ENCODE measurements around the gene FASTKD2.

Gene FASTKD2

DNA sequence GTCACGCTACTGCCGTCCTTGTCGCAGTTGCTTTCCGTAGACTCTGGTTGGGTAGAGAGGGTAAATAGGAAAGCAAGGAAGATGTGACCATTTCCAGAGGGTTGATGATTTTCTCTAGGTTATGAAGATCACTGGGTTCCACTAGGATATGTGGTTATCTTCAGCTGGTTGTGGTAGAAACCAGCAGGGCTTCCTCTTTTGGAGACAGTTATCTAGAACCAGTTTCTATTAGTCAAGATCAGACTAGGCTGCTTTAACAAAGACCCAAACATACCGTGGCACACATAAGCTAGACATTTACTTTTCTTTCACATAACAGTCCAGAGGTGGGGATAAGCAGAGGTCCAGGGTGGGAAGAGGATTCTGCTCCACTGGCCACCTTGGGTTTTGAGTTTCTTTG is 59.6 kb downstream of the FASTKD2 start:
- Histone ChIP-seq H3F3A (ENCODE audit: low read depth) (no peaks in the 10 kb centered on the region), H4K20me1 (ENCODE audit: insufficient read depth, low read length, poor library complexity, severe bottlenecking) (no peaks in the 10 kb centered on the region), H3K4me1 (ENCODE audit: insufficient read depth, low read length, poor library complexity, severe bottlenecking) (peaks cover 15% of the 10 kb centered on the region), H3K9me2 (replicated peaks; ENCODE audit: low read depth, low read length) (no peaks in the 10 kb centered on the region), H3K9ac (ENCODE audit: low read depth, low read length, poor library complexity, severe bottlenecking) (no peak overlapping the region), H2AFZ (ENCODE audit: low read length) (0 out of 2 replicates have a peak overlapping the region, but pooled peaks have one; percentile 10), H3K27me3 (ENCODE audit: insufficient read depth, low read length, poor library complexity, severe bottlenecking) (no peaks in the 10 kb centered on the region), H3K4me2 (ENCODE audit: low read depth, low read length, poor library complexity, severe bottlenecking) (no peak overlapping the region), H3K79me2 (ENCODE audit: insufficient read depth, low read length) (no peaks in the 10 kb centered on the region), H3K36me3 (ENCODE audit: insufficient read depth, low read length) (no peaks in the 10 kb centered on the region), H3K9me3 (ENCODE audit: insufficient read depth, low read depth, low read length) (no peaks in the 10 kb centered on the region), H3K4me3 (ENCODE audit: low read length, poor library complexity, severe bottlenecking) (no peak overlapping the region)
- TF ChIP-seq, protein P1, sequence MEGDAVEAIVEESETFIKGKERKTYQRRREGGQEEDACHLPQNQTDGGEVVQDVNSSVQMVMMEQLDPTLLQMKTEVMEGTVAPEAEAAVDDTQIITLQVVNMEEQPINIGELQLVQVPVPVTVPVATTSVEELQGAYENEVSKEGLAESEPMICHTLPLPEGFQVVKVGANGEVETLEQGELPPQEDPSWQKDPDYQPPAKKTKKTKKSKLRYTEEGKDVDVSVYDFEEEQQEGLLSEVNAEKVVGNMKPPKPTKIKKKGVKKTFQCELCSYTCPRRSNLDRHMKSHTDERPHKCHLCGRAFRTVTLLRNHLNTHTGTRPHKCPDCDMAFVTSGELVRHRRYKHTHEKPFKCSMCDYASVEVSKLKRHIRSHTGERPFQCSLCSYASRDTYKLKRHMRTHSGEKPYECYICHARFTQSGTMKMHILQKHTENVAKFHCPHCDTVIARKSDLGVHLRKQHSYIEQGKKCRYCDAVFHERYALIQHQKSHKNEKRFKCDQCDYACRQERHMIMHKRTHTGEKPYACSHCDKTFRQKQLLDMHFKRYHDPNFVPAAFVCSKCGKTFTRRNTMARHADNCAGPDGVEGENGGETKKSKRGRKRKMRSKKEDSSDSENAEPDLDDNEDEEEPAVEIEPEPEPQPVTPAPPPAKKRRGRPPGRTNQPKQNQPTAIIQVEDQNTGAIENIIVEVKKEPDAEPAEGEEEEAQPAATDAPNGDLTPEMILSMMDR (conservative IDR thresholded peaks at IDR 0.05; ENCODE audit: low read length): no peak
- no peak for TF ChIP-seq EZH2phosphoT487 (IDR thresholded peaks at IDR 0.05; ENCODE audit: borderline replicate concordance)

DNA sequence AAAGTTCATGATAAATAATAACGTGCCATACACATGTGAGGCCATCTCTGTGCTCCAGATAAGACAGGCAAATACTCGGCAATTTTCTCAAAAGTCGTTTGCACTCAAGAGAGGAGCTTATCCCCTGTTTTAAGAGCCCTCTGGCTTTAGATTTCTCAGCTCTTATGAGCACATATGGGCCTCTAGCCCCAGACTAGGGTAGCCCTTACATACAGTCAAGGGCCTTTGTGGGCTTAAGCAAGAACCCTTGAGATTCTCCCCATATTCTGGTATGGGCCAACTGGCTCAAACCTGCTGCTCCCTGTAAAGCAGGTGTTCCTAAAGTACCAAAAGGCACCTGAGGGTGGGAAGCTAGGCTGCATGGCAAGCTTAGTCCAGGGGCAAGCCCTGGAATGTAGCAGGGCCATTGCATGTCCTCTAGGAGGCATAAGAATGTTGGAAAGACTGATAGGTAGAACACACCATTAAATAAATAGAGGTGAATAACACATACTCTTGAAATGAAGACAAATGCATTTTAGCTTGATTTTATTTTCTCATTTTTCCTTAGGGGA is 66.1 kb downstream of the FASTKD2 start:
- no peaks in the 10 kb centered on the region for H3F3A ChIP-seq (ENCODE audit: low read depth)
- H3K9ac ChIP-seq (ENCODE audit: low read depth, low read length, poor library complexity, severe bottlenecking): no peak overlapping the region
- H3K36me3 ChIP-seq (ENCODE audit: insufficient read depth, low read length): no peaks in the 10 kb centered on the region
- no peaks in the 10 kb centered on the region; the same call in 1 of the 2 replicates for H3K9me3 ChIP-seq (ENCODE audit: insufficient read depth, low read depth, low read length)
- no peaks in the 10 kb centered on the region for H3K27me3 ChIP-seq (ENCODE audit: insufficient read depth, low read length, poor library complexity, severe bottlenecking)
- H3K4me2 ChIP-seq (ENCODE audit: low read depth, low read length, poor library complexity, severe bottlenecking): no peak overlapping the region
- no peaks in the 10 kb centered on the region for H3K4me1 ChIP-seq (ENCODE audit: insufficient read depth, low read length, poor library complexity, severe bottlenecking)
- TF ChIP-seq, protein P1 (conservative IDR thresholded peaks at IDR 0.05; ENCODE audit: low read length): peak; percentile 24; the same call in 1 of the 2 replicates
- no peak for TF ChIP-seq EZH2phosphoT487 (IDR thresholded peaks at IDR 0.05; ENCODE audit: borderline replicate concordance)
- H3K4me3 ChIP-seq (ENCODE audit: low read length, poor library complexity, severe bottlenecking): no peak overlapping the region
- H3K79me2 ChIP-seq (ENCODE audit: insufficient read depth, low read length): no peaks in the 10 kb centered on the region
- no peaks in the 10 kb centered on the region for H4K20me1 ChIP-seq (ENCODE audit: insufficient read depth, low read length, poor library complexity, severe bottlenecking)
- no peaks in the 10 kb centered on the region for H3K9me2 ChIP-seq (replicated peaks; ENCODE audit: low read depth, low read length)
- no peak overlapping the region for H2AFZ ChIP-seq (ENCODE audit: low read length)

DNA sequence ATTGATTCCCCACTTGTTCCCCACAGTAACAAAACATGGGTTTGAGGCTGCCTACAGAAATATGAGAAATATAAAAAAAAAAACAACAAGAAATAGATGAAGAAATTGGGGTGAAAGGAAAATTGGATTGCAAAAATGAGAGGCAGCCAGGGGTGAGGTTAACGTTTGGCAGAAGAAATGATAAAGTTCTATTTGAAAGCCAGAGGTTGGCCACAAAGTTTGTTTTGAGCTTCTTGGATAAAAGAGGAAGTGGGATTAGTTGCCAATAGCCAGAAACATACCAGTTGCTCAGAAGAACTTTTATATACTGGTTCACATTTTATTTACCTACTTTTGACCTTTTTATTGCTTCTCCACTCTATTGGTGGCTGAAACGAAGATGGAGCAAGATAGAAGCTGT is 67.5 kb downstream of the FASTKD2 start:
- H3K9me2 ChIP-seq (replicated peaks; ENCODE audit: low read depth, low read length): no peaks in the 10 kb centered on the region

More for the DNA sequence above, 67.5 kb downstream of the FASTKD2 start:
- no peaks in the 10 kb centered on the region; the same call in 1 of the 2 replicates for H3K9me3 ChIP-seq (ENCODE audit: insufficient read depth, low read depth, low read length)
- no peak overlapping the region for H3K9ac ChIP-seq (ENCODE audit: low read depth, low read length, poor library complexity, severe bottlenecking)
- H3K4me3 ChIP-seq (ENCODE audit: low read length, poor library complexity, severe bottlenecking): no peak overlapping the region
- no peak overlapping the region for H3K4me2 ChIP-seq (ENCODE audit: low read depth, low read length, poor library complexity, severe bottlenecking)
- H2AFZ ChIP-seq (ENCODE audit: low read length): no peak overlapping the region
- no peaks in the 10 kb centered on the region for H3K27me3 ChIP-seq (ENCODE audit: insufficient read depth, low read length, poor library complexity, severe bottlenecking)
- TF ChIP-seq EZH2phosphoT487 (IDR thresholded peaks at IDR 0.05; ENCODE audit: borderline replicate concordance): no peak
- TF ChIP-seq, protein P1 (conservative IDR thresholded peaks at IDR 0.05; ENCODE audit: low read length): no peak
- no peaks in the 10 kb centered on the region for H3K4me1 ChIP-seq (ENCODE audit: insufficient read depth, low read length, poor library complexity, severe bottlenecking)
- H3K36me3 ChIP-seq (ENCODE audit: insufficient read depth, low read length): no peaks in the 10 kb centered on the region
- no peaks in the 10 kb centered on the region for H3K79me2 ChIP-seq (ENCODE audit: insufficient read depth, low read length)
- no peaks in the 10 kb centered on the region for H4K20me1 ChIP-seq (ENCODE audit: insufficient read depth, low read length, poor library complexity, severe bottlenecking)
- no peaks in the 10 kb centered on the region for H3F3A ChIP-seq (ENCODE audit: low read depth)

Data from Loucy (cell line).